HG02884 (cell line): Measurements from ENCODE around the gene GALR1.
"Not testable (repeated sequence)": the region's sequence is repeated elsewhere in the genome, so short reads cannot be mapped to it uniquely, and the experiment has no call there.

ENCODE experiments used
- ATAC-seq: cut with Tn5 transposase; IDR thresholded peaks from one replicate; pipeline ENCODE4 v1.9.1; 2021; ENCODE audit warnings: mild to moderate bottlenecking, moderate library complexity; ENCODE audit not compliant: unreplicated experiment

The GALR1 gene

DNA sequence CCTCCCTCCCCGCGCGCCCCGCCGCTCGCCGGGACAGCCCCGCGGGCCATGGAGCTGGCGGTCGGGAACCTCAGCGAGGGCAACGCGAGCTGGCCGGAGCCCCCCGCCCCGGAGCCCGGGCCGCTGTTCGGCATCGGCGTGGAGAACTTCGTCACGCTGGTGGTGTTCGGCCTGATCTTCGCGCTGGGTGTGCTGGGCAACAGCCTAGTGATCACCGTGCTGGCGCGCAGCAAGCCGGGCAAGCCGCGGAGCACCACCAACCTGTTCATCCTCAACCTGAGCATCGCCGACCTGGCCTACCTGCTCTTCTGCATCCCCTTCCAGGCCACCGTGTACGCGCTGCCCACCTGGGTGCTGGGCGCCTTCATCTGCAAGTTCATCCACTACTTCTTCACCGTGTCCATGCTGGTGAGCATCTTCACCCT, 865 bp downstream of the GALR1 start:
- ATAC-seq = no peak

DNA sequence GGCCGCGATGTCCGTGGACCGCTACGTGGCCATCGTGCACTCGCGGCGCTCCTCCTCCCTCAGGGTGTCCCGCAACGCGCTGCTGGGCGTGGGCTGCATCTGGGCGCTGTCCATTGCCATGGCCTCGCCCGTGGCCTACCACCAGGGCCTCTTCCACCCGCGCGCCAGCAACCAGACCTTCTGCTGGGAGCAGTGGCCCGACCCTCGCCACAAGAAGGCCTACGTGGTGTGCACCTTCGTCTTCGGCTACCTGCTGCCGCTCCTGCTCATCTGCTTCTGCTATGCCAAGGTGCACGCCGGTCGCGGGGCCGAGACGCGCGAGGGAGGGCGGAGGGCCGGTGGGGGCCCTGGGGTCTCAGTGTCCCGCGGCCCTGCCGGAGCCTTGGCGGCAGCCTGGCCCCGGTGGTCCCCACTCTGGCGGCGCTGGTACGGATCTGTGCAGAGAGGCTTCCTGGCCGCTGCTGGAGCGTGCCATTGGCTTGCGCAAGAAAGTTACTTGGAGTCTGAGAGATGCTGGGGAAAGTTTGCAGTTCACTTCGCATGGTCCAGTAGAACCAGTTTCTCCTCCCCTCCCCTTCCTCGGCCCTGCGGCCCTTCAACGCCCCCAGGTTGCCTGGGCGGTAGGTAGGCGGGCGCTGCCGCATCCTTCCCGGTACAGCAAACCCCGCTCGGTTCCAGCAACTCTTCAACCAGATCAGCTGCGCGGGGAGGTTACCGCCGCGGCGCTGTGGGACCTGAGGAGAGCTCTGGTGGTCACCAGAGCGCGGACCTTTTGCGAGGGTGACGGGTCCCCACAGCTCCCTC, 1.5 kb downstream of the GALR1 start:
- ATAC-seq = no peak

DNA sequence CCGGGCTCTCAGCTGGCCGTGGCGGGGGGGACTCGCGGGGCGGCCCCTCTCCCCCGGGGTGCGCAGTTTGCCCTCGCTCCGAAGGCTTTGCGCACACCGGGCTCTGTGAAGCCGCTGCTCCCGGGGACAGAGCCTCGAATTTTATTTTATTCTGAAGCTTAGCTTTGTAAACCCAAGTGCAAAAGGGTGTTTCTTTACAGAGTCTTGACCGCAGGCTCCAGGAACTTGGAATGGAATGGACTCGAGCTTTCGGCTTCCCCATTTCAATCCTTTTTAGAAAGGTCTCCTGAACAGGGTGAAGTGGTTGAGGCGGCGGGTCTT, 2.0 kb downstream of the GALR1 start:
- no peak for ATAC-seq

DNA sequence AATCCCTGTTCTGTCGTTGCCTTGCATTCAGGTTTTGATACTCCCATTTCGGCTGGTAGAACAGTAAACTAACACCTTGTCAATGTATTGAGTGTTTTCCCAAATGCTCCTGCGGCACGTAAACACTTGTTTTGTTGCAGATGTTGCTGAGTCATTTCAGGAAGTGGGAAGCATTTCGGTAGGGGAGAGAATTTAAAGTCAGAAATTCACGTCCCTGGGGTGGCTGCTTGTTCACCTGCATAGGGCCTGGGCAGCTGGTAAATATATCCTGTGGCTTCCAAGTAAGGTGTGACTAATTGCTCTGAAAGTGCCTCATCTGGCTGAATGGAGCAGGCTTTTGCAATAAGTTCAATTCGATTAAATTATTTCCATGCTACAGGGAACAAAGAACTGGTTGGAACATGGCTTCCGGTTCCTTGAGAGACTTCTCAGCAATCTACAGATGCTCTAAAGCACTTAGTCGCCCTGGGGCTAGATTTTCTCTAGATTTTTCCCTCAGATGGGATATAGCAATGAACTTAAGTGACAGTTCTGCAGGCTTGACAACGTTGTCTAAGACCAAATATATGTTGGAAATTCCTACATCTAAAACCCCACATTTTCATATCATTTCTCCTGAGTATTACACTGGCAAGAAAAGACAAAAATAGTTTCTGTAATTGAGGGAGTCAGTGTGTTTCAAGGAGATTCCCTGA, 5.2 kb downstream of the GALR1 start:
- ATAC-seq = no peak

GRCh38 chr18:77255426-77256105, 5.9 kb downstream of the GALR1 start:
- no peak for ATAC-seq

GRCh38 chr18:77262643-77263465, 13.2 kb downstream of the GALR1 start:
- ATAC-seq = no peak

GRCh38 chr18:77263466-77263763, 13.8 kb downstream of the GALR1 start:
- no peak for ATAC-seq

DNA sequence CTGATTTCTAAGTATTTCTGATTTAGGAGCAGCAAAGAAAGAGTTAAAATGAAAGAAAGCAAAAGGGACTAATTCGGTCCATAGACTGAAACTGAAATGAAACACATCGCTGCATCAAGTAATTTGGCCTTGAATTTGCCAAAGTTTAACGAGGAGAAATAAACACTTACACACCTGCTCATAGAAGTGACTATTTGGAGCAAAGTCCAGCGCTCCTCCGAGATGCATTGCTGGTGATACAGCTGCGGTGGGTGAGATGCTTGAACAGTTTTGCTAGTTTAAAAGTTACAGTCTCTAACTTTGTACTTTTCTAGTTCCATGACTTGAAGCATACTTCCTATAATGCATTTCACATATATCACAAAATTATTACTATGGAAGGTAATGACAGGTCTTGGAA, 18.3 kb downstream of the GALR1 start:
- no peak for ATAC-seq

DNA sequence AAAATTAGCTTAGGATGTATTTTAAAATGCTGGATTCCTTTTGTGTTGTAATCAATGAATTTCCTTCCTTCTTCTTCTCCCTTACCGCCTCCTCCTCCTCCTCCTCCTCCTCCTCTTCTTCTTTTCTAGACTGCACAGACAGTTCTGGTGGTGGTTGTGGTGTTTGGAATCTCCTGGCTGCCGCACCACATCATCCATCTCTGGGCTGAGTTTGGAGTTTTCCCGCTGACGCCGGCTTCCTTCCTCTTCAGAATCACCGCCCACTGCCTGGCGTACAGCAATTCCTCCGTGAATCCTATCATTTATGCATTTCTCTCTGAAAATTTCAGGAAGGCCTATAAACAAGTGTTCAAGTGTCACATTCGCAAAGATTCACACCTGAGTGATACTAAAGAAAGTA, 18.8 kb downstream of the GALR1 start:
- ATAC-seq = no peak

DNA sequence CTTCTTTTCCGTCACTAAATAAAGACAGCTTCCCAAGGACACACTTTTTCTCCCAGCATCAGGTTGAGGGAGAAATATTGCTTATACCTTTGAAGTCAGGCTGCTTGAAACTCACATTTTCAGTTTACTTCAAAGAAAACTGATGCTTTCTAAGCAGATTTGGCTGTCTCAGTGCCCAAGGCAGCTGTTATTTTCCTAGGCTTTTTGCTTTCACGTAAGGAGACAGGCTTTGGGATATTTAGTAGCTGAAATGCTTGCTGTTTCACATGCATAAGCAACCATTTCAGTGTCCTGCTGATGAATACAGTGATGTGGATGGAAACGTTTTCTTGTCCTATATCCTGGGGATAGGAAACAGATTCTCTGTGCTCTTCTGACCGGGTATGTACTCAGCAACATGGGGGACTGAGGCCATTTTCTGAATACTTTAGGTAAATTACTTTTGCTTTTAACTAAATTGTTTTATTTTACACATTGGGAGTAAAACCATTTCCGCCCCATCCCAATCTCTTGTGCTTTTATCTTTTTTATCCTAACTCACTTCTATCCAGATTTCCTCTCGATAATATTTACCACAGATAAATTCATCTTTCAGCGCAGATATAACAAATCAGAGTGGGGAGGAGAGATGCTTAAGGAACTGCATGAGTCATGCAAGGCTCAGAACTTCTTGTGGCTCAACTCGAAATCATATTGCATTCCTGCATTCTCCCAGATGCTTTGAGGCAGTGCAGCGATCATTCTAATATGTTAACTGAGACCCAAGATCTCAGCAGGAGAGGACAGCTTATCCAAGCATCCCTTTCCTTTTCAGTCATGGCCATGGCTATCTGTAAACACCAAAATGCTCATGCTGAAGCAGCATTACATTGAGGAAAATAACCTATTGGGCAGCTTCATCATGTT, 22.2 kb downstream of the GALR1 start:
- no peak for ATAC-seq

DNA sequence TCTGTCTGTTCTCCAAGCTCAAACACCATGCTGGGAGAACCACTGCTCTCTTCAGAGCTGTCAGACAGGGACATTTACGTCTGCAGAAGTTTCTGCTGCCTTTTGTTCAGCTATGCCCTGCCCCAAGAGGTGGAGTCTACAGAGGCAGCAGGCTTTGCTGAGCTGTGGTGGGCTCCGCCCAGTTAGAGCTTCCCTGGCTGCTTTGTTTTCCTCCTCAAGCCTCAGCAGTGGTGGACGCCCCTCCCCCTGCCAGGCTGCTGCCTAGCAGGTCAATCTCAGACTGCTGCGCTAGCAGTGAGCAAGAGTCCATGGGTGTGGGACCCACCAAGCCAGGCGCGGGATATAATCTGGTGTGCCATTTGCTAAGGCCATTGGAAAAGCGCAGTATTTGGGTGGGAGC, 41.2 kb downstream of the GALR1 start:
- not testable (repeated sequence) for ATAC-seq

- ATAC-seq = no peak
Observed at GRCh38 chr18:77298172-77298571, 48.5 kb downstream of the GALR1 start.

DNA sequence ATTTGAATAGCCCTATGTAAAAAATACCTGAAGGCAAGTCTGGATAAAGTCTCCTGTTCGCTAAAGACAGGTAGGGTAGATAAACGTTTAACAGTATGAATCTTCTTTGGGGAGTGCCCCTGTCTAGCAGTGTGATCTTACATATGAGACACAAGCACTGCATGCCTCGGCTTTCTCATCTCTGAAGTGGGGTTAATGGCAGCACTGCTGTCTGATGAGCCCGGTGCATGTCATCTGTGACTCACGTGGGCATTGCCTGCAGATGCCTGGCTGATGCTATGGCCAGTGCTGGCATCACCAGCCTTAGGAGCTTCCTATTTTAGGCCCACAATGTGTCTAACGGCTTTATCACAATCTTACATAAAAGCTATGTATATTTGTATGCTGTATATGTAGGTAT, 50.1 kb downstream of the GALR1 start:
- ATAC-seq = no peak

GRCh38 chr18:77300579-77300978, 50.9 kb downstream of the GALR1 start:
- ATAC-seq = no peak

DNA sequence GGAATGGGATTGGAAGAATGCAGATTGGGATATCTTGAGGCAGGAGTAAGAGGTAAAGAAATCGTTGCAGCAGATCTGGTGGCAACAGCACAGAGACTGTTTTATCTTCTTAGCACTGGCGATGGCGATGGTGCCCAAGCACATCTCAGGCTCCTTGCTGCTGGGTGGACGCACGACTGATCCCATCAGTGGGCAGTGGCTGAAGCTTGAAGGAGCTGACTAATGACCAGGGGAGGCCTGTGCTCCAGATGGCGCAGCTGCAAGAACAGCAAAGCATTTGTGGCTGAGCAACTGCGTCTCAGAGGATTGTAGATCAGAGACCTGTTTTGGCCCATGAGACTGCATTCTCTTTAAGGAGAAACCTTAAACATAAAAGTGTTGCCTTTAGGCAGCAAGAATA, 54.6 kb downstream of the GALR1 start:
- no peak for ATAC-seq

GRCh38 chr18:77305676-77306075, 56.0 kb downstream of the GALR1 start:
- ATAC-seq = no peak

GRCh38 chr18:77308216-77308615, 58.6 kb downstream of the GALR1 start:
- no peak for ATAC-seq

- no peak for ATAC-seq
Observed at GRCh38 chr18:77314511-77314910, 64.9 kb downstream of the GALR1 start.

GRCh38 chr18:77314952-77315351, 65.3 kb downstream of the GALR1 start:
- ATAC-seq = no peak

DNA sequence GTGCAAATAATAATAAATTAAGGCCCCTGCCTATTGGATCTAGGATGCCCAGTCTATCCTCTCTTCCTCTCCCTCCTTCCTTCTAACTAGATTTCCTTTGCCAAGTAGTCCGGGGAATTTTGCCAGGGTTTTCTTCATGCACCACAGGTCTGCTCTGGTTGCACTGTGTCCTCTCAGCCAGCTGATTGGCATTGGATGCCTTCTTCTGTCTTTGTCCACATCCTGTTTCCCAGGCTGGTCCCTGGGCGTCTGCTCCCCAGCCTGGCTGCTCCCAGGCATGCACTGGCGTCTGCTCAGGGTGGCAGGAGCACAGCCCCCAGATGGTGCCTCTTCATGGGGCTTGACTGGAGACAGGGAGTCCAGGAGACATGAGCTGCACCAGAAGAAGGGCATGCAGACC, 66.4 kb downstream of the GALR1 start:
- no peak for ATAC-seq
